WTC11 (cell line): ENCODE results near the gene RNF214. TPM values are rescaled to one million over a fixed set of nuclear protein-coding genes. Genes with fewer than 3 reads are reported as not detected.
A peak's percentile ranks its signal among the peaks of the same experiment; 100 is the strongest.

ENCODE experiments used
- ATAC-seq: fragments of 200-7000 bp; cut with Tn5 transposase; 2 replicates; pipeline ENCODE4 v1.10.0; 2021; ENCODE audit warnings: mild to moderate bottlenecking, moderate library complexity
- CTCF ChIA-PET: fragments of 300-600 bp; sonication (Branson Sonifier 250); formaldehyde crosslinking; loops from one replicate; lab custom pipeline; 2021; ENCODE audit warnings: antibody characterized with exemption; lab: Charles Lee
- POLR2A ChIA-PET: fragments of 350-600 bp; sonication (Branson Sonifier 250); formaldehyde crosslinking; loops from one replicate; lab custom pipeline; 2021; ENCODE audit warnings: antibody characterized with exemption; lab: Charles Lee
- DNase-seq: peaks from one replicate; pipeline ENCODE4 v3.0.0; 2021; ENCODE audit warnings: low spot score
- H3K27ac Mint-ChIP-seq: 2 replicates; pipeline ENCODE4 v1.8.0; 2021; ENCODE audit warnings: mixed read lengths
- H3K27me3 Mint-ChIP-seq: 2 replicates; pipeline ENCODE4 v1.8.0; 2021; ENCODE audit warnings: low read depth, mild to moderate bottlenecking, moderate library complexity, mixed read lengths
- H3K36me3 Mint-ChIP-seq: 2 replicates; pipeline ENCODE4 v1.8.0; 2021; ENCODE audit warnings: mixed read lengths
- H3K4me1 Mint-ChIP-seq: 2 replicates; pipeline ENCODE4 v1.8.0; 2022; ENCODE audit warnings: mixed read lengths
- H3K4me3 Mint-ChIP-seq: 2 replicates; pipeline ENCODE4 v1.8.0; 2021; ENCODE audit warnings: mild to moderate bottlenecking, moderate library complexity, mixed read lengths
- H3K9me3 Mint-ChIP-seq: 2 replicates; pipeline ENCODE4 v1.8.0; 2021; ENCODE audit warnings: mixed read lengths
- AFF4 ChIP-seq: sonication (generic); formaldehyde crosslinking; IDR thresholded peaks from 2 replicates; pipeline ENCODE4 v1.8.1; 2023; ENCODE audit warnings: mild to moderate bottlenecking, missing genetic modification reagents, borderline replicate concordance
- ATF6 ChIP-seq: sonication (generic); formaldehyde crosslinking; IDR thresholded peaks from 2 replicates; pipeline ENCODE4 v1.8.1; 2023; ENCODE audit warnings: mild to moderate bottlenecking, missing genetic modification reagents
- CBFB ChIP-seq: sonication (generic); formaldehyde crosslinking; IDR thresholded peaks from 2 replicates; pipeline ENCODE4 v1.8.1; 2022; ENCODE audit warnings: mild to moderate bottlenecking, low read depth, missing genetic modification reagents
- E2F5 ChIP-seq: sonication (generic); formaldehyde crosslinking; IDR thresholded peaks from 2 replicates; pipeline ENCODE4 v1.8.1; 2022; ENCODE audit warnings: mild to moderate bottlenecking, moderate library complexity, missing genetic modification reagents
- GABPB1 ChIP-seq: sonication (generic); formaldehyde crosslinking; IDR thresholded peaks from 2 replicates; pipeline ENCODE4 v1.8.1; 2023; ENCODE audit warnings: mild to moderate bottlenecking, missing genetic modification reagents
- GRHL2 ChIP-seq: fragments of 250-450 bp; sonication (Bioruptor Pico); IDR thresholded peaks from 2 replicates; pipeline ENCODE4 v1.8.0; 2022; ENCODE audit warnings: mild to moderate bottlenecking, moderate library complexity; ENCODE audit not compliant: insufficient replicate concordance, severe bottlenecking
- MYBL2 ChIP-seq: sonication (generic); formaldehyde crosslinking; IDR thresholded peaks from 2 replicates; pipeline ENCODE4 v1.8.1; 2023; ENCODE audit warnings: mild to moderate bottlenecking, moderate library complexity, missing genetic modification reagents
- PRRX2 ChIP-seq: fragments of 250-450 bp; sonication (Bioruptor Pico); IDR thresholded peaks from 2 replicates; pipeline ENCODE4 v1.8.0; 2021; ENCODE audit warnings: mild to moderate bottlenecking
- ZNF121 ChIP-seq: sonication (generic); formaldehyde crosslinking; IDR thresholded peaks from 2 replicates; pipeline ENCODE4 v1.8.0; 2023; ENCODE audit warnings: missing genetic modification reagents
- ZNF232 ChIP-seq: sonication (generic); formaldehyde crosslinking; IDR thresholded peaks from 2 replicates; pipeline ENCODE4 v1.8.0; 2022; ENCODE audit warnings: mild to moderate bottlenecking, missing genetic modification reagents
- ZNF396 ChIP-seq: fragments of 250-450 bp; sonication (Bioruptor Pico); IDR thresholded peaks from 2 replicates; pipeline ENCODE4 v1.8.0; 2021; ENCODE audit warnings: mild to moderate bottlenecking, moderate library complexity, borderline replicate concordance
- ZNF416 ChIP-seq: fragments of 250-450 bp; sonication (Bioruptor Pico); IDR thresholded peaks from 2 replicates; pipeline ENCODE4 v1.9.0; 2021; ENCODE audit warnings: mild to moderate bottlenecking, inconsistent platforms
- total RNA-seq: library from RNA; stranded (reverse); gene quantifications from 3 replicates; pipeline ENCODE4 v1.2.3, GENCODE V29; 2021
- TF ChIP-seq, protein P1 (sequence below): sonication (generic); formaldehyde crosslinking; IDR thresholded peaks from 2 replicates; pipeline ENCODE4 v1.8.0; 2023; ENCODE audit warnings: mild to moderate bottlenecking, missing genetic modification reagents
- TF ChIP-seq, protein P2 (sequence below): sonication (generic); formaldehyde crosslinking; IDR thresholded peaks from 2 replicates; pipeline ENCODE4 v1.8.1; 2022; ENCODE audit warnings: missing genetic modification reagents, borderline replicate concordance
- TF ChIP-seq, protein P3 (sequence below): sonication (generic); formaldehyde crosslinking; IDR thresholded peaks from 2 replicates; pipeline ENCODE4 v1.8.1; 2023; ENCODE audit warnings: mild to moderate bottlenecking, missing genetic modification reagents, moderate library complexity
- TF ChIP-seq, protein P4 (sequence below): sonication (generic); formaldehyde crosslinking; IDR thresholded peaks from 2 replicates; pipeline ENCODE4 v1.8.1; 2023; ENCODE audit warnings: mild to moderate bottlenecking, moderate library complexity, missing genetic modification reagents

Gene RNF214
- total RNA-seq, 1 experiment from 2014 or later: 35.4 TPM

DNA sequence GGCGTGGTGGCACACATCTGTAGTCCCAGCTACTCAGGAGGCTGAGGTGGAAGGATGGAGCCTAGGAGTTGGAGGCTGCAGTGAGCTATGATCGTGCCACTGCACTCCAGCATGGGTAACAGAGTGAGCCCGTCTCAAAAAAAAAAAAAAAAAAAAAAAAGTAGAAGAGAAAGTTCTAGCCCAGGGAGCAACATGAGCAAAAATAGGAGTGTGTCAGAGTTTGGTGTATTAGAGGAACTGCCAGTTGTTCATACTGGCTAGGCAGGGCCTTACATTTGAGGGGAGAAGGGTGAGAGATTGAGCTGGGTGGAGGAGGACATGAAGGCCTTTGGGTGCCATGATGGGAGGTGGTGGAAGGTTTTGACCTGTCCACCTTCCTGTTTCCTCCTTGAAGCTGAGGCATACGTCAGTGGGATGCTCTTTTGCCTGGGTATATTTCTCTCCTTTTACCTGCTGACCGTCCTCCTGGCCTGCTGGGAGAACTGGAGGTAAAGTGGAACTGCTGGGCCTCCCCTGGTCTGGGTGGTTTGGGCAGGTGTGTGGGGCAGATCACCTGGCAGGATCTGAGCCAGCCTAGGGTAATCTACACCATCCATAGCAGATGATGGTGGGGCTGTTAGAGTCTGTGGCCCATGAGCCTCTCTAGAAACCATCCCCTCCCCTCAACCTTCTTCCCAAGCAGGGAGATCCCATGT, 46.6 kb upstream of the RNF214 start (continued):
- TF ChIP-seq, protein P1, sequence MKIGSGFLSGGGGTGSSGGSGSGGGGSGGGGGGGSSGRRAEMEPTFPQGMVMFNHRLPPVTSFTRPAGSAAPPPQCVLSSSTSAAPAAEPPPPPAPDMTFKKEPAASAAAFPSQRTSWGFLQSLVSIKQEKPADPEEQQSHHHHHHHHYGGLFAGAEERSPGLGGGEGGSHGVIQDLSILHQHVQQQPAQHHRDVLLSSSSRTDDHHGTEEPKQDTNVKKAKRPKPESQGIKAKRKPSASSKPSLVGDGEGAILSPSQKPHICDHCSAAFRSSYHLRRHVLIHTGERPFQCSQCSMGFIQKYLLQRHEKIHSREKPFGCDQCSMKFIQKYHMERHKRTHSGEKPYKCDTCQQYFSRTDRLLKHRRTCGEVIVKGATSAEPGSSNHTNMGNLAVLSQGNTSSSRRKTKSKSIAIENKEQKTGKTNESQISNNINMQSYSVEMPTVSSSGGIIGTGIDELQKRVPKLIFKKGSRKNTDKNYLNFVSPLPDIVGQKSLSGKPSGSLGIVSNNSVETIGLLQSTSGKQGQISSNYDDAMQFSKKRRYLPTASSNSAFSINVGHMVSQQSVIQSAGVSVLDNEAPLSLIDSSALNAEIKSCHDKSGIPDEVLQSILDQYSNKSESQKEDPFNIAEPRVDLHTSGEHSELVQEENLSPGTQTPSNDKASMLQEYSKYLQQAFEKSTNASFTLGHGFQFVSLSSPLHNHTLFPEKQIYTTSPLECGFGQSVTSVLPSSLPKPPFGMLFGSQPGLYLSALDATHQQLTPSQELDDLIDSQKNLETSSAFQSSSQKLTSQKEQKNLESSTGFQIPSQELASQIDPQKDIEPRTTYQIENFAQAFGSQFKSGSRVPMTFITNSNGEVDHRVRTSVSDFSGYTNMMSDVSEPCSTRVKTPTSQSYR (CRISPR knock-in tag): no peak
- TF ChIP-seq ZNF121 (CRISPR knock-in tag): no peak

DNA sequence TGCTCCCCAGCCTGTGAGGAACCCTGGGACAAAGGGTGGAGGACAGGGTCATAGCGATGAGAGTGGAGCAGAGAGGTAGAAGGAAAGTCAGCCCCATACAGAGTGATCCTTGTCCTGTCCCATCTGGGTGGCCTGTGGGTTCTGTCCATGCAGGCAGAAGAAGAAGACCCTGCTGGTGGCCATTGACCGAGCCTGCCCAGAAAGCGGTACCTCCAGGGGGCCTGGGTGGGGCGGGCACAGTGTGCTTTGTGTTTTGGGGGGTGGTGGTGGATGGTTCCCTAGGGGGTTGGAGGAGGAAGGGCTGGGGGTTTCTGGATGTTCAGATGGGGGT, 46.1 kb upstream of the RNF214 start:
- Mint-ChIP-seq H3K27ac (no peak overlapping the region), H3K36me3 (peaks cover 7% of the 10 kb centered on the region; the same call in 1 of the 2 replicates), H3K4me3 (no peak overlapping the region), H3K27me3 (no peaks in the 10 kb centered on the region), H3K4me1 (no peaks in the 10 kb centered on the region), H3K9me3 (no peaks in the 10 kb centered on the region)
- POLR2A ChIA-PET: no interaction called here
- CTCF ChIA-PET: no interaction called here
- TF ChIP-seq PRRX2 (CRISPR knock-in tag) (no peak), AFF4 (no peak), E2F5 (no peak), ATF6 (no peak), CBFB (CRISPR knock-in tag) (no peak), GRHL2 (no peak), GABPB1 (CRISPR knock-in tag) (no peak)
- TF ChIP-seq, protein P2, sequence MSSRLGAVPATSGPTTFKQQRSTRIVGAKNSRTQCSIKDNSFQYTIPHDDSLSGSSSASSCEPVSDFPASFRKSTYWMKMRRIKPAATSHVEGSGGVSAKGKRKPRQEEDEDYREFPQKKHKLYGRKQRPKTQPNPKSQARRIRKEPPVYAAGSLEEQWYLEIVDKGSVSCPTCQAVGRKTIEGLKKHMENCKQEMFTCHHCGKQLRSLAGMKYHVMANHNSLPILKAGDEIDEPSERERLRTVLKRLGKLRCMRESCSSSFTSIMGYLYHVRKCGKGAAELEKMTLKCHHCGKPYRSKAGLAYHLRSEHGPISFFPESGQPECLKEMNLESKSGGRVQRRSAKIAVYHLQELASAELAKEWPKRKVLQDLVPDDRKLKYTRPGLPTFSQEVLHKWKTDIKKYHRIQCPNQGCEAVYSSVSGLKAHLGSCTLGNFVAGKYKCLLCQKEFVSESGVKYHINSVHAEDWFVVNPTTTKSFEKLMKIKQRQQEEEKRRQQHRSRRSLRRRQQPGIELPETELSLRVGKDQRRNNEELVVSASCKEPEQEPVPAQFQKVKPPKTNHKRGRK: no peak
- ATAC-seq: no peak
- no peak for DNase-seq

GRCh38 chr11:117187007-117187406, 45.5 kb upstream of the RNF214 start:
- Mint-ChIP-seq H3K27me3 (no peaks in the 10 kb centered on the region), H3K9me3 (no peaks in the 10 kb centered on the region), H3K36me3 (peaks cover 7% of the 10 kb centered on the region; the same call in 1 of the 2 replicates), H3K27ac (0 out of 2 replicates have a peak overlapping the region, but pooled peaks have one; percentile 49), H3K4me1 (no peaks in the 10 kb centered on the region), H3K4me3 (no peak overlapping the region)
- ATAC-seq (no peak), DNase-seq (no peak)
- CTCF ChIA-PET: no interaction called here
- POLR2A ChIA-PET: no interaction called here
- TF ChIP-seq ZNF396 (CRISPR knock-in tag) (no peak), ATF6 (no peak), GRHL2 (no peak), MYBL2 (CRISPR knock-in tag) (no peak), ZNF416 (CRISPR knock-in tag) (no peak), ZNF232 (no peak)
- TF ChIP-seq, protein P3, sequence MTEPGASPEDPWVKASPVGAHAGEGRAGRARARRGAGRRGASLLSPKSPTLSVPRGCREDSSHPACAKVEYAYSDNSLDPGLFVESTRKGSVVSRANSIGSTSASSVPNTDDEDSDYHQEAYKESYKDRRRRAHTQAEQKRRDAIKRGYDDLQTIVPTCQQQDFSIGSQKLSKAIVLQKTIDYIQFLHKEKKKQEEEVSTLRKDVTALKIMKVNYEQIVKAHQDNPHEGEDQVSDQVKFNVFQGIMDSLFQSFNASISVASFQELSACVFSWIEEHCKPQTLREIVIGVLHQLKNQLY (CRISPR knock-in tag): no peak
- TF ChIP-seq, protein P4, sequence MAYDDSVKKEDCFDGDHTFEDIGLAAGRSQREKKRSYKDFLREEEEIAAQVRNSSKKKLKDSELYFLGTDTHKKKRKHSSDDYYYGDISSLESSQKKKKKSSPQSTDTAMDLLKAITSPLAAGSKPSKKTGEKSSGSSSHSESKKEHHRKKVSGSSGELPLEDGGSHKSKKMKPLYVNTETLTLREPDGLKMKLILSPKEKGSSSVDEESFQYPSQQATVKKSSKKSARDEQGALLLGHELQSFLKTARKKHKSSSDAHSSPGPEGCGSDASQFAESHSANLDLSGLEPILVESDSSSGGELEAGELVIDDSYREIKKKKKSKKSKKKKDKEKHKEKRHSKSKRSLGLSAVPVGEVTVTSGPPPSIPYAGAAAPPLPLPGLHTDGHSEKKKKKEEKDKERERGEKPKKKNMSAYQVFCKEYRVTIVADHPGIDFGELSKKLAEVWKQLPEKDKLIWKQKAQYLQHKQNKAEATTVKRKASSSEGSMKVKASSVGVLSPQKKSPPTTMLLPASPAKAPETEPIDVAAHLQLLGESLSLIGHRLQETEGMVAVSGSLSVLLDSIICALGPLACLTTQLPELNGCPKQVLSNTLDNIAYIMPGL (CRISPR knock-in tag): no peak
